NOMO-1 (cell line): ENCODE measurements around the gene DPY19L2.
"Not testable (repeated sequence)": the region's sequence is repeated elsewhere in the genome, so short reads cannot be mapped to it uniquely, and the experiment has no call there.

Experiments
- DNase-seq, 2 experiments: peaks; one replicate each; lab custom pipeline; 2025; ENCODE audit not compliant: unreplicated experiment in 2 of 2; lab: John Stamatoyannopoulos, UW

Gene DPY19L2

DNA sequence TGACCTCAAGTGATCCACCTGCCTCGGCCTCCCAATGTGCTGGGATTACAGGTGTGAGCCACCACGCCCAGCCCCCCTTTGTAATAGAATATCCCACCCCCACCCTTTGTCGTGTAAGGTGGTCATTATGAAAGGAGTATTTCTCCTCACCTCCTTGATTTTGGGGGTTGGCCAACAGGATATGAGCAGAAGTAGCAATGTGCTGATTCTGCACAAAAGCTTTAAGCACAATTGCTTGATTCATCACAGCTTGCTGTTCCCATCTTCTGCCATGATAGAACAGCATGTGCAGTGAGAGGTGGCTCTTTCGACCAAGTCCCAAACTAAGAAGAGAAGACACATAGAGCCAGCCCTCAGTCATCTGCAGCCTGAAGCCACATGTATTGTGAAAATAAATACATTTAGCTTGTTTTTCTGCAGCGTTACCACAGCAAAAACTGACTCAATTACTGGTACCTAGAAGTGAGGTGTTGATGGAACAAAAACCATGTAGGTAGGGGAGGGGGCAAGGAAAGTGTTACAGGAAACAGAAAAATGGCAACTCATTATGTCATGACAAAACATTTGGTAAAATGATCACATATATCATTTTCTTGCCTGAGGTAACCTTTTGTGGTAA is 122.9 kb downstream of the DPY19L2 start:
- DNase-seq = not testable (repeated sequence)

DNA sequence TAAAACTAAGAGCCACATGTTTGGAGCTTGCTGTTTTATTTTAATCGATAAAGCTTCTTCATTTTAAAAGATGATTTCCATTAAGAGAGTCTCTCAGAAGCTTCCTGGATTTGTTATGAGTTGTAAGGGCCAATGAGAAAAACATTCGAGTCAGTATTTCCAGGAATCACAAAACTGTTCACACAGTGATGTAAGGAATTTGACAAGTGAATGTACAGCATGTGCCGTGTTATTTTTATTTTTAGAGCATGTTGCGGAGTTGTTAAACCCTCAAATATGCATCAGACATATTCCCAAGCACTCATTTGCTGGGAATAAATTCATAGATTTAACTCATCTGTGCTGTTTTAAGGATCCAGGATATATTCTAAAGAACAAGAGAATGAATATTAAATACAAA is 129.6 kb downstream of the DPY19L2 start:
- DNase-seq = not testable (repeated sequence)

DNA sequence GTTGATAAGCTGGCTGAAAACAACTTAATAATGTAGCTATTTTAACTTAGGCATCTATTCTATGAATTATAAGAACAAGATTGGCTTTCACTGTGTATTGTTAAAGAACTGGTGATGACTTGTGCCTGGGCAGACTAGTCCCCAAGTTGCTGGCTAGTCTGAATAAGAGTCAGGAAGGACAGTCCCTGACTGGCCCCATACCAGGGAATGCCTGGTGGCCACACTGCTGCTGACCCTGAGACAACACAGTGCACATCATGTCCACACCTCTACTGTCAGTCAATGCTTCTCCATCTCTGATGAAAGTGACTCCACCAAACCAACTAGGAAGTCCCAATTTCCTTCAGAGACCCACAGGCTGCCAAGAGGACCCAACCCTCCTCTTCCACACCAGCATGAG is 130.5 kb downstream of the DPY19L2 start:
- not testable (repeated sequence) for DNase-seq

DNA sequence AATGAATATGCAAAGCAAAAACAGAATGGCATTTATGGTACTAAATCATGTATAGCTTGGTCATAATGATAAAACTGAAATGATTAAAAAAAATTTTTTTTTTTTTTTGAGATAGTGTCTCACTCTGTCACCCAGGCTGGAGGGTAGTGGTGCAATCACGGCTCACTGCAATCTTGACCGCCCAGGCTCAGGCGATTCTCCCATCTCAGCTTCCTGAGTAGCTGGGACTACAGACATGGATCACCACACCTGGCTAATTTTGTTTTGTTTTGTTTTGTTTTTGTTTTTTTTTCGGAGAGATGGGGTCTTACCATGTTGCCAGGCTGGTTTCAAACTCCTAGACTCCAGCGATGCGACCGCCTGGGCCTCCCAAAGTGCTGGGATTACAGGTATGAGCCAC is 138.7 kb downstream of the DPY19L2 start:
- DNase-seq = not testable (repeated sequence)

DNA sequence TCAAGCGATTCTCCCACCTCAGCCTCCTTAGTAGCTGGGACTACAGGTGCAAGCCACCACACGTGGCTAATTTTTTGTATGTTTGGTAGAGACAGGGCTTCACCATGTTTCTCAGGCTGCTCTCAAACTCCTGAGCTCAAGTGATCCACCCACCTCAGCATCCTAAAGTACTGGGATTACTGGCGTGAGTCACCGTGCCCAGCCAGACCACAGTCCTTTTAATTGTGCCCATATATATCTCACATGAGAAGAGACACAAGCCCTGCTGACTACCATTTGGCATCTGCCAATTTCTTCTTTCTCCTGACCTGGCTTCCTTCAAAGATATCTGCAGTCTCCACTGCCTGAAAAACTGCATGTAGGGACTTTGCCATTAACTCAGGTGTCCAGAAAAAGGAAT is 142.5 kb downstream of the DPY19L2 start:
- DNase-seq = no peak

DNA sequence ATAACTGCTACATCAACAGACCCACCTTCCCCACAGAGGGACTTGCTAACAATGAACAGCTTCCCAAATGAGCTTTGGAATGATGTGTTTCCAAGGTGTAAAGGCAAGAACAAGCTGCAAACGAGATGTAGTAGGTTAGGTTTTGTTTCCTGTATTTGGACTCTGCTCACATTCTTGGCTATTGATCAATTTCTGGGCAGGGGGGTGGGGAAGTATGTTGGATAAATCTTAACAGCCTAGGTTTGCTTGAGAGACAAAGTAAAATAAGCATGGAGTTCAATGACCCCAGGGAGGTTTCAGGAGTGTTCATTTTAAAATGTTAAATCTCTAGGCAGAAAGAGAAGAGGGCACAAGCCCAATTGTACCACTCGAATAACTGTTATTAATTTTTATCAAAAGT is 146.6 kb downstream of the DPY19L2 start:
- no peak for DNase-seq
